HepG2 (cell line): ENCODE measurements around the gene OTOP2. TPM values are rescaled to one million over a fixed set of nuclear protein-coding genes. Genes with fewer than 3 reads are reported as not detected.

Experiments
- ATAC-seq: fragments of 200-7000 bp; cut with Tn5 transposase; 3 replicates; pipeline ENCODE4 v1.9.1; 2020; ENCODE audit warnings: mild to moderate bottlenecking, moderate library complexity
- BruUV-seq: library from RNA; stranded (reverse); fragments of 400-500 nt; replicated peaks from 2 replicates; lab custom pipeline; 2021; lab: Mats Ljungman, UMichigan
- CTCF ChIA-PET: fragments of 300-600 bp; formaldehyde crosslinking; extraction: SDS; loops from one replicate; lab custom pipeline; 2021; ENCODE audit warnings: low total read pairs, inconsistent platforms, low intra/inter-chr PET ratio; lab: Yijun Ruan, JAX
- POLR2A ChIA-PET: fragments of 350-600 bp; sonication (Branson Sonifier 250); formaldehyde crosslinking; loops from one replicate; lab custom pipeline; 2020; ENCODE audit warnings: antibody characterized with exemption, inconsistent platforms; lab: Yijun Ruan, JAX
- DNase-seq: peaks from one replicate; pipeline ENCODE4 v3.0.0-alpha.2; 2015; ENCODE audit warnings: low spot score
- FAIRE-seq: peaks from 3 replicates; lab custom pipeline; 2011; peaks lifted over from hg19 to GRCh38; lab: Jason Lieb, UNC
- H2AFZ ChIP-seq: one replicate; pipeline ENCODE4 v1.6.1; 2011; ENCODE audit warnings: low read length, inconsistent platforms
- H3K27ac ChIP-seq: fragments of 300-600 bp; 3 replicates; pipeline ENCODE4 v1.8.0; 2011; ENCODE audit warnings: mixed run types, mild to moderate bottlenecking, mixed read lengths, low read length, inconsistent platforms; ENCODE audit not compliant: insufficient read depth; ENCODE audit errors: extremely low read length
- H3K27me3 ChIP-seq, 2 experiments: fragments of 200-600 bp in 1 of 2; 2 replicates in 1 of 2; 3 replicates in 1 of 2; pipeline versions ENCODE4 v1.6.0 to v1.8.0; 2011; ENCODE audit warnings: low read length in 2 of 2, mild to moderate bottlenecking in 2 of 2, moderate library complexity in 2 of 2, inconsistent platforms in 1 of 2; ENCODE audit not compliant: insufficient read depth in 2 of 2, control insufficient read depth in 1 of 2
- H3K36me3 ChIP-seq, 2 experiments: fragments of 200-600 bp in 1 of 2; replicated peaks in 1 of 2; 2 replicates in 1 of 2; 3 replicates in 1 of 2; pipeline versions ENCODE4 v1.5.1 to v1.8.0; 2011; ENCODE audit warnings: low read length in 2 of 2, inconsistent platforms in 1 of 2; ENCODE audit not compliant: insufficient read depth in 2 of 2, control insufficient read depth in 1 of 2
- H3K4me1 ChIP-seq: 2 replicates; pipeline ENCODE4 v1.5.1; 2012; ENCODE audit warnings: low read length, inconsistent platforms; ENCODE audit not compliant: insufficient read depth
- H3K4me2 ChIP-seq: 2 replicates; pipeline ENCODE4 v1.6.0; 2011; ENCODE audit warnings: low read depth, low read length, inconsistent platforms
- H3K4me3 ChIP-seq, 3 experiments: fragments of 200-600 bp in 1 of 3; sonication (generic), shearing (Covaris generic) in 1 of 3; replicated peaks in 1 of 3; 2 replicates each; pipeline ENCODE4 v1.5.1; 2011 to 2016; ENCODE audit warnings: low read length in 3 of 3, inconsistent platforms in 2 of 3, low read depth in 2 of 3, mild to moderate bottlenecking in 2 of 3, control low read depth in 1 of 3, mixed read lengths in 1 of 3; ENCODE audit not compliant: insufficient read depth in 1 of 3
- H3K79me2 ChIP-seq: one replicate; pipeline ENCODE4 v1.6.1; 2011; ENCODE audit warnings: low read length, inconsistent platforms; ENCODE audit not compliant: insufficient read depth
- H3K9ac ChIP-seq: 2 replicates; pipeline ENCODE4 v1.6.0; 2011; ENCODE audit warnings: mild to moderate bottlenecking, low read depth, low read length, inconsistent platforms; ENCODE audit not compliant: insufficient read depth
- H3K9me3 ChIP-seq: 2 replicates; pipeline ENCODE4 v1.5.1; 2012; ENCODE audit warnings: mild to moderate bottlenecking, low read length
- H4K20me1 ChIP-seq: 2 replicates; pipeline ENCODE4 v1.6.0; 2011; ENCODE audit warnings: inconsistent platforms, mild to moderate bottlenecking, low read length, moderate library complexity; ENCODE audit not compliant: insufficient read depth
- ZBTB39 ChIP-seq: sonication (generic); formaldehyde crosslinking; IDR thresholded peaks from 2 replicates; pipeline ENCODE4 v1.5.0; 2020; ENCODE audit warnings: missing genetic modification reagents
- ZBTB40 ChIP-seq, 2 experiments: fragments of 450-650 bp in 1 of 2; sonication (generic) in 1 of 2; formaldehyde crosslinking in 1 of 2; IDR thresholded peaks; 2 replicates each; pipeline versions ENCODE4 v1.6.1 to v1.8.0; 2016 to 2022; ENCODE audit warnings: antibody characterized with exemption in 1 of 2, mild to moderate bottlenecking in 1 of 2, missing genetic modification reagents in 1 of 2
- WGBS: methylation state at CpG from one replicate; pipeline ENCODE4 v1.1.6; 2017; ENCODE audit warnings: low lambda C conversion rate; 5-methylcytosine and 5-hydroxymethylcytosine counted together
- in situ Hi-C: cut with HindIII; loops from 2 replicates; pipeline ENCODE4 v1.10.0; 2017; ENCODE audit warnings: low pct_unique_long_range_greater_than_20kb; ENCODE audit not compliant: extremely low pct_ligation_motif_present
- intact Hi-C: fragments of 100-400 bp; cut with micrococcal nuclease; formaldehyde crosslinking; loops from one replicate; pipeline ENCODE4 v1.10.0; 2022; ENCODE audit not compliant: unreplicated experiment
- polyA plus RNA-seq, 8 experiments: library from polyadenylated mRNA; depleted of rRNA in 3 of 8; stranded (reverse) in 7 of 8; unstranded in 1 of 8; fragments of >200 nt; fragmentation: Illumina TruSeq in 4 of 8; extraction: Trizol in 4 of 8; gene quantifications; 2 replicates each; pipeline versions ENCODE4 v1.2.1 to v1.2.3, GENCODE V29; 2011 to 2016; ENCODE audit warnings: low read depth in 4 of 8, missing spikeins in 1 of 8, mixed read lengths in 1 of 8; ENCODE audit not compliant: insufficient read depth in 1 of 8
- total RNA-seq, 5 experiments: library from RNA; depleted of rRNA; stranded (reverse); fragments of >200 nt; fragmentation: Illumina TruSeq; extraction: Trizol; gene quantifications; 2 replicates each; pipeline ENCODE4 v1.2.3, GENCODE V29; 2016; ENCODE audit warnings: low read depth in 1 of 5

Gene OTOP2
- total and polyA plus RNA-seq, 2 of the 13 experiments (the other 11 are each of a cell fraction or from before 2014, with no cell fraction given): not detected

GRCh38 chr17:74874615-74875037 lies 49.4 kb upstream of the OTOP2 start:
- H3K9ac ChIP-seq: no peak overlapping the region
- H3K4me1 ChIP-seq: peaks cover 77% of the 10 kb centered on the region
- ChIA-PET CTCF (no interaction called here), POLR2A (interaction anchor here (1.1 to 2.1 kb wide), 3 partner anchors 9 to 444 kb away, joined by 3 to 14 read pairs (median 3); no protein-coding TSS in a partner anchor)
- H3K27ac ChIP-seq: no peak overlapping the region
- in situ Hi-C loops: no loop called here
- H3K4me3 ChIP-seq: no peak overlapping the region
- H3K36me3 ChIP-seq: peaks cover 0 to 1% of the 10 kb centered on the region in 2 experiments; a peak in 1 of 5 replicates
- no peak overlapping the region for H2AFZ ChIP-seq
- WGBS: 94% methylated on average over 5 of the region's 5 CpGs
- no TSS peak for BruUV-seq
- FAIRE-seq: no peak
- no peaks in the 10 kb centered on the region for H4K20me1 ChIP-seq
- no peaks in the 10 kb centered on the region for H3K9me3 ChIP-seq
- TF ChIP-seq ZBTB40 (IDR thresholded peaks at IDR 0.05): peak; percentile 51; the same call in 1 of the 2 replicates
- TF ChIP-seq ZBTB40 (CRISPR knock-in tag; IDR thresholded peaks at IDR 0.05): peak; percentile 96
- TF ChIP-seq ZBTB39 (CRISPR knock-in tag): no peak
- H3K4me2 ChIP-seq: peak overlapping the region; percentile 85; the same call in 1 of the 2 replicates
- no peak for DNase-seq
- ATAC-seq: no peak
- peaks cover 11% of the 10 kb centered on the region for H3K79me2 ChIP-seq
- intact Hi-C loops: no loop called here
- H3K27me3 ChIP-seq: peaks cover 2 to 21% of the 10 kb centered on the region in 2 experiments; a peak in 4 of 5 replicates
